GM23338 (cell line): ENCODE measurements around the gene DIP2C.

Experiments used
- CTCF ChIP-seq, 2 experiments: fragments of 200-600 bp in 1 of 2; sonication (generic) in 1 of 2; conservative IDR thresholded peaks; 2 replicates each; pipeline versions ENCODE4 v1.5.1 to v1.6.1; 2016 to 2017; ENCODE audit warnings: antibody characterized with exemption in 2 of 2, low read depth in 2 of 2, mild to moderate bottlenecking in 2 of 2, moderate library complexity in 1 of 2
- EZH2 ChIP-seq: fragments of 200-600 bp; sonication (generic); IDR thresholded peaks from one replicate; pipeline ENCODE4 v1.8.0; 2017; ENCODE audit warnings: antibody characterized with exemption, mild to moderate bottlenecking, low read depth; ENCODE audit not compliant: unreplicated experiment
- POLR2AphosphoS5 ChIP-seq: IDR thresholded peaks from 2 replicates; pipeline ENCODE4 v1.6.1; 2016; ENCODE audit warnings: antibody characterized with exemption, low read depth
- ZNF462 ChIP-seq: fragments of 250-450 bp; sonication (Bioruptor Pico); IDR thresholded peaks from 2 replicates; pipeline ENCODE4 v1.5.0; 2020; ENCODE audit warnings: mild to moderate bottlenecking, moderate library complexity

GRCh38 chr10:722281-723060 is 33.0 kb upstream of the DIP2C start:
- TF ChIP-seq CTCF (conservative IDR thresholded peaks at IDR 0.05; ENCODE audit: low read depth in 2 of 2): no peak
- TF ChIP-seq ZNF462 (CRISPR knock-in tag): no peak
- no peak for TF ChIP-seq POLR2AphosphoS5
- TF ChIP-seq EZH2: no peak
